Stimulated activated CD8-positive, alpha-beta memory T cell treated with anti-CD3 and anti-CD28 coated beads, Interleukin-2, amount 100 ng/mL, for 48 hours (primary cell): ENCODE results near the gene LMO7.
"Not testable (repeated sequence)": the region's sequence is repeated elsewhere in the genome, so short reads cannot be mapped to it uniquely, and the experiment has no call there.

ENCODE experiments used
- DNase-seq, 2 donors: peaks; one replicate each; pipeline ENCODE4 v3.0.0-alpha.2; 2020; ENCODE audit warnings: low read depth in 2 of 2

The LMO7 gene

DNA sequence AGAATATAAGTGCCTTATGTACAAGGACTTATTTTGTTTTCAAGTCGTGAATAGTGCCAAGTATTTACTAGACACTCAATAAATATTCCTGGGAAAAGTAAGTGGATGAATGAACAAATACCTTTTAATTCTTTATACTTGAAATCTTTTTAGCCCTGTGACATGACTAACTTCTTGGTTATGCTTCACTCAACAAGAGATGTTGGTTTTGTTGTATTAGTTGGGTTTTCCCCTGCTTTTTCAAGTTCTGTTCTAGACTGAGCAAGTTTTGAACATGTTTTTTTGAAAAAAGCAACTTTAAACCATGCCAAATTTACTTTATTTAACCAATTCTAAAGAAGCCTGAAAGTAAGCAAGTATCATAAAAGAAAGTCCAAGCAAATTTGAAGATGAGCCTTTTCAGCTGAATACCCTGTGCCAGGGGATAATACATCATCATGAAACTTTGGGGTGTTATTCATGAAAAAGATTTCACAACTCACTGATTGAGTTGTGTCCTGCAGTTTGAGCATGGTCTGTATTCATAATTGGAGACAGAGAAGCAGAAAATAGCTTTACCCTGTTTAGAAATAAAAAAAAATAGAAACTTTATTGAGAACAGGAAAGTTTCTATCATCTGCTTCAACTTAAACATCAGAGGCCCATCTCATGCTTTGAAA is 11.1 kb downstream of the LMO7 start:
- DNase-seq = no peak

- DNase-seq = no peak
Observed at GRCh38 chr13:75648446-75648845, 12.3 kb downstream of the LMO7 start.

DNA sequence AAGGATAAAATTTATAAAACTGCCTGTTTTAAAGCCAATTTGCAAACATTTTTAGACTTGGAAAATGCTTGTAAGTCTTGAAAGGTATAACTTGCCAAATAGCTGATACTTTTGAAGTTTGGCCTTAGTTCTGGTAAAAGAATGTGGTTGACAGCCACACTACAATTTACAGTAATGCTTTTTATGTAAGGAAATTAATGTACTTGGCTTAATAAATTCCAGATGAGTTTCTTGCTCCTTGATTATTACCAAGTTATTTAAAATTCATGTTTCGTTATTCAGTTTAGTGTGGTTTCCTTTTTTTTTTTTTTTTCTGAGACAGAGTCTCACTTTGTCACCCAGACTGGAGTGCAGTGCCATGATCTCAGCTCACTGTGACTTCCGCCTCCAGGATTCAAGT is 14.9 kb downstream of the LMO7 start:
- no peak for DNase-seq

DNA sequence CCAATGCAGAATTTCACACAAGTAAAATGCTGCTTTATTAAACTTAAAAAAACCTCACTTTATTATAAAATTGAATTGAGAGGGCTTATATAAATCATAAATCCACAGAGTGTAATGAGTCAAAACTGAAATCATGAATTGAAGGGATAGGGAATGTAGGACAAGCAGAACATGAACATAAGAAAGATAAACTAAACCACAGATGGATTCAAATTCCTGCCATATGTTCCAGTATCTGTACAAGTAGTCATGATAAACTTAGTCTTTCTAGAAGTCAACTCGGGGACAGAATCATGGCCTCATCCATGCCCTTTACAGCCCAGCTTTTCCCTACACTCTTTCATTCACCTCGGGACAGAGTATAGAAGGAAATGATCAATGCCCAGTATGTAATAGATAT is 16.6 kb downstream of the LMO7 start:
- DNase-seq = no peak

DNA sequence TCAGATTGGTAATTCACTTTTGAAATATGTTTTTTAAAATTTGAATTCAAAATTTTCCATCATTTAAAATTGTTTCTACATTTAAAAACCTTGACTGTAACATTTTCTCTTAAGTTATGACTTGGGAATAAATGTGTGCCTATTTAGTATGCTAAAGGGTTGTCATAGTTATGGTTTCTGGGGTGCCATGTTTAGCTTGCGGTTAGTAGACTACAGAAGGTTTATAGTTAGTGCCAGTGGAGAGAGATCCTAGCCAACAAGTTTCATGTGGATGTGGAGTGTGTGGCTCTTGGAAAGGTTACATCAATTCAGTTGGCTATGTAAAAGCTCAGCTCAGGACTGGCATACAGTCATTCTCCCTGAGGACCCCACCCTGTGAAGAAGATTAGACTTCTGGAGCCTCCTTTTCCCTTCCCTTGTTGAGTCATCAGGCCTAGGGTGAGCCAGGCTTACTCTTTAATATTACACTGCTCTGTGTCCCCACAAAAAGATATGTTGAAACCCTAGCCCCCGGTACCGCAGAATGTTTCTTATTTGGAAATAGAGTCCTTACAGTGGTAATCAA is 20.4 kb downstream of the LMO7 start:
- no peak for DNase-seq

DNA sequence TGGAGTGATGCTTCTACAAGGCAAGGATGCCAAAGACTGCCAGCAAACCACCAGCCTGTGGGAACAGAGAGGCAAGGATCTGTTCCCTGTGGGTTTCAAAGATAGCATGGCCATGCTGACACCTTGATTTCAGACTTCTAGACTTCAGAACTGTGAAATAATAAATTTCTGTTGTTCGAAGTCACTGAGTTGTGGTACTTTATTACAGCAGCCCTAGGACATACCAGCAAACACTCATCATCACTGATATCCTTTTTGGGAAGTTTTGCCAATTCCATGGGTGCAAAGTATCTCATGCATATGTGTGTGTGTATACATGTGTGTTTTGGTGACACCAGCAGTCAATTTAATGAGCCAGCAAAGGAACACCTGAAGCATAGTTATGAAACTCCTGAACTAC is 21.0 kb downstream of the LMO7 start:
- DNase-seq = no peak

GRCh38 chr13:75660694-75661093 is 24.6 kb downstream of the LMO7 start:
- DNase-seq = no peak

DNA sequence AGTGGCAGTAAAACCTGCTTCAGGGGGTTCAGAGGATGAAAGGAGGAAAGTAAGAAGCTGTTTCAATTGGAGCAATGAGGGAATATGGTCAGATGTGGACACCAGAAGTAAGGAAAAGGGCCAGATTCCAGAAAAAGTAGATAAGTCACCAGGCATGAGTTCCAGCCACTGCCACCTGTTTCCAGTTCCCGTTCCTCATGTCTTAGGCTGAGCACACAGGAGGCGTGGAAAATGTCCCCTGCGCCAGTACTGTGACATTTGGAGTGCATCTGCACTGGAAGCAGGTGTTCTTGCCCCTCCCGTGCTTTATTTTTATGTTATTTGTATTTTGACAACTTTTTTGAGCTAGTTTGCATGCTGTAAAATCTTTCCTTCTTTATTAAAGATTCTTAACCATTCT is 25.3 kb downstream of the LMO7 start:
- no peak for DNase-seq

DNA sequence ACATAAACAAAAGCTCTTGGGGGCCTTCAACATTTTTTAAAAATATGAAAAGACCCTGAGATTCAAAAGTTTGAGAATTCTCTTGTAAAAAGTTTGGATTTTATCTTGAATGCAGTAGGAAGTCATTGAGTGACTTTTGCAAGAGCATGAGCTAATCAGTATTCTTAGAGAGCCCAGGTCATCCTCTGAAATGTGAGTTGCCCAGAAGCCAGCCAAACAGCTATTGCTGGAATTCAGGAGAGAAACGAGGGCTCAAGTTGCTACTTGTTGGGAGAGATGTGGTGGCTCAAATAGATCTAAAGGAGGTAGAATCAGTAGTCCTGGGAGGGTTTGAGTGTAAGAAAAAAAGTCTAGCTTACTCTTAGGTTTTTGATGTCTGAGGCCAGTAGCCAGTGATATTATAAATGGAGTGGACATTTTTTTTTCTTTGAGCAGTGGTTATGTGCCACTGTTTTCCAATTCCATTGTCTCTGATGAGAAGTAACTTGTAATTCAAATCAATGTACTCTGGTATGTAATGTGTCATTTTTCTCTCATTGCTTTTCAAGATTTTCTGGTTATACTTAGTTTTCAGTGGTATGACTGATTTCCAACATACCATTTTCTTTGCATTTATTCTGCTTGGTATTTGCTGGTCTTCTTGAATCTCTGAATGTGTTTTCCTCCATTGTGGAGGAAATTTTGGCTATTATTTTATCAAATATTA is 30.7 kb downstream of the LMO7 start:
- no peak for DNase-seq

DNA sequence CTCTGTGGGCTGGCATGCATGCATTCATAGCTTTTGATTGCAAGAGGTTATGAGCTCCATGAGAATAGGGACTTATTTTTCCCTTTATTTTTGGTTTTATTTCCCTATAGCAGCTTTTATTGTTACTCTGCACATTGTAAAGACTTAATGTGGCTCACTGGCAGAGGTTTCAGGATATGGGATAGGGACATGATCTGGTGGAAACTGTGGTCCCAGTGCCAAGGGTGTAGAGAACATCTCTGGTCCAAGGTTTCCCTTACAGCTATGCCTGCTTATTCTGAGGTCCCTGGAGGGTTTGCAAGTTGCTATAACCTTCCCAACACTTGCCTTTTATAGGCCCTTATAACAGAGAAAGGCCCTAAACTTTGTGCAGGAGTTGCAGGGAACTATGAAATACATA is 33.6 kb downstream of the LMO7 start:
- DNase-seq = no peak

- no peak for DNase-seq
Observed at GRCh38 chr13:75670496-75670895, 34.4 kb downstream of the LMO7 start.

DNA sequence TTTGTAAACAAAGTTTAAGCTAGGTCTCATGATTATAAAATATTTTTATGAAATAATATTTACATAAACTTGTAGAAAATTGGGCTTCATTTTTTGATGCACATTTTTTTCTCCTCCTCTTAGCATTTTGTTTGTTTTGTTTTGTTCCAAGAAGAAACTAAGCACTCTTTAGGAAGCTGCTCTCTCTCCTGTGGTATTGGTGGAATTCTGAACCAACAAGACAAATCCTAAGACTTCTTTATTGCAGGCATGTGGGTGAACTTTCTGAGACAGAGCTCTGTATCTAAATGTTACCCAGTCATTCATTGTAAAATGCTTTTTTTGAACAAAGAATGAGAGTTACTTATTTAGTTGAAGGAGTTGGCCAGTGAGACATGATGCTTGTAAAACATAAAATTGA is 39.3 kb downstream of the LMO7 start:
- DNase-seq = no peak

DNA sequence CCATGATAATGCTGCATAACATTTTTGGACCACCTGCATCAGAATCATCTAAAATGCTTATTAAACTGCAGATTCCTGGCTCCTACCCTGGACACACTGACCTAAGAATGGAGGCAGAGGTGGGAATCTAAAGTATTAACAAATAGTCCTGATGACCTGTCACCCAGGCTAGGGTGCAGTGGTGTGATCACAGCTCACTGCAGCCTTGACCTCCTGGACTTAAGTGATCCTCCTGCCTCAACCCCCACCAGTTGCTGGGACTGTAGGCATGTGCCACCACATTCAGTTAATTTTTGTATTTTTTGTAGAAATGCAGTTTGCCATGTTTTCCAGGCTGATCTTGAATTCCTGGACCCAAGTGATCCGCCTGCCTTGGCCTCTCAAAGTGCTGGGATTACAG is 43.3 kb downstream of the LMO7 start:
- DNase-seq = no peak

DNA sequence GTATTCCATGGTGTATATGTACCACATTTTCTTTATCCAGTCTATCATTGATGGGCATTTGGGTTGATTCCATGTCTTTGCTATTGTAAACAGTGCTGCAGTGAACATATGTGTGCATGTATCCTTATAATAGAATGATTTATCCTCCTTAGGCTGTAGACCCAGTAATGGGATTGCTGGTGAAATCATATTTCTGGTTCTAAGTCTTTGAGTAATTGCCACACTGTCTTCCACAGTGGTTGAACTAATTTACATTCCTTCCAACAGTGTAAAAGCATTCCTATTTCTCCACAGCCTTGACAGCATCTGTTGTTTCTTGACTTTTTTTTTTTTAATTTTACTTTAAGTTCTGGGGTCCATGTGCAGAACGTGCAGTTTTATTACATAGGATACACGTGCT is 44.1 kb downstream of the LMO7 start:
- DNase-seq = not testable (repeated sequence)

- no peak for DNase-seq
Observed at GRCh38 chr13:75682326-75682725, 46.2 kb downstream of the LMO7 start.

DNA sequence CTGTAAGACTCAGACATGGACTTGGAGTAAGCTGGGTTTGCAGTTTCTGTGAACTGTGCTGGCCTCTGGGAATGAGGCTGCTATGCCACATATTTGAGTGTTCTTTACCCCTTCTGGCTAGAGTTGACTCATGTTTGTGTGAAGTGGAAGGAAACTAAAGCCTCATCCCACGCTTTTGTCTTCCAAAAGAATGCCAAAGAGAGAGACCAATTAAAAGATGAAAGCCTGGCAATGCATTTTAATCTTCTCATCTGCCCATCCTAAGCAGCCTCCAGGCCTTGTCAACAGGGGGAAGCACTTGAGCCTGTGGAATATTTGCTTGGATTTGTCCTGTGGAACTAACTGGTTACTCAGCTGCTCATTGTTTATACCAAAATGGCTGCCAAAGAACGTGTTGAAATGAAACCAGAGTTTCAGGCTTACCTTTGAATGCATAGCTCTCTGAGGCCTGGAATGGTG is 49.1 kb downstream of the LMO7 start:
- no peak for DNase-seq

DNA sequence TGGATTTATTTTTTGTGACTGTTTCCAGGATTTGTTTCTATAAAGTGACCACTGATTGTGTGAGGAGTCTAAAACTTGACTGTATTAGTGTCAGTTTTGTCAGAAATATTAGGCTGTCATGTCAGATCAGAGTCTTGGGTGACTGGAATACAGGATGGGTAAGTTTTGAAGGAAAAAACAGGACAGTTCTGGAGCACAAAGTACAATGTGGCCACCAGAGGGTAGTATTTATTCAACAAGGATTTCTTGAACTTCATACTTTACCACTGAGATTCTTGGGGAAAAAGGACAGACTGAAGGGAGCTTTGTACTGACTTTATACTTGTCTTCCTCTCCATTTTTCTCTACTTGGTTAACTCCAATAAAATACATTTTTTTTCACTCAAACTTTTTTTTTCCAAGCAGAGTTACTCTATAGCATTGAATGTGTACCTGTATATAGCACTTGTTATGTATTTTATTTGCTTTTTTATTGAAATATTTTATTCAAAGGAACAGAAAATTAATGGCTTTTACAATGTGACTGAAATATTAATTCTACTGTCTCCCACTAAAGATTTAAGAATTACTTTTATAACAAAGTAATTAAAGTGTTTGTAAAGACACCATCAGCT is 51.1 kb downstream of the LMO7 start:
- DNase-seq = no peak

DNA sequence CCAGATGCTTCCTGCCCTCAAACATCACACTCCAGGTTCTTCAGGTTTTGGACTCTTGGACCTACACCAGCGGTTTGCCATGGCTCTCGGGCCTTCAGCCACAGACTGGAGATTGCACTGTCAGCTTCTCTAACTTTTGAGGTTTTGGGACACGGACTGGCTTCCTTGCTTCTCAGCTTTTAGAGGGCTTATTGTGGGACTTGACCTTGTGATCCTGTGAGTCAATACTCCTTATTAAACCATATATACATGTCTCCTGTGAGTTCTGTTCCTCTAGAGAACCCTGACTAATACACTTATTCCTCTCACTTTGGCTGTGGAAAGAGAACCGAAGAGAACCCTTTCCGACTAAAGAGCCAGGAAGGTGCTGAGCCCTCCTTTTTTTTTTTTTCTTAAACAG is 53.6 kb downstream of the LMO7 start:
- DNase-seq = no peak

GRCh38 chr13:75690607-75691006 is 54.5 kb downstream of the LMO7 start:
- no peak for DNase-seq

GRCh38 chr13:75691183-75691582 is 55.1 kb downstream of the LMO7 start:
- DNase-seq = no peak

- no peak for DNase-seq
Observed at GRCh38 chr13:75693227-75693626, 57.1 kb downstream of the LMO7 start.

GRCh38 chr13:75694722-75695121 is 58.6 kb downstream of the LMO7 start:
- DNase-seq = no peak

- peak; percentile 40 to 58 for DNase-seq
Observed at GRCh38 chr13:75695908-75696307, 59.8 kb downstream of the LMO7 start.
